ENCODE measurements around the gene NLK. TPM values are rescaled to one million over a fixed set of nuclear protein-coding genes. Genes with fewer than 3 reads are reported as not detected.

The NLK gene
- total RNA-seq, 1 donor from 2014 or later: 30.6 TPM

GRCh38 chr17:28112606-28113005 lies 70.1 kb downstream of the NLK start:
- FAIRE-seq: no peak
- Histone ChIP-seq H3K27me3 (ENCODE audit: insufficient read depth, low read length) (no peaks in the 10 kb centered on the region), H3K27ac (ENCODE audit: low read depth, low read length) (no peak overlapping the region), H3K4me3 (ENCODE audit: insufficient read depth, low read depth, low read length) (no peak overlapping the region), H3K36me3 (ENCODE audit: insufficient read depth, low read length) (no peaks in the 10 kb centered on the region), H4K20me1 (ENCODE audit: insufficient read depth, low read length) (peaks cover 53% of the 10 kb centered on the region), H3K79me2 (ENCODE audit: insufficient read depth, low read length) (peaks cover 82% of the 10 kb centered on the region), H2AFZ (ENCODE audit: low read depth, low read length) (no peak overlapping the region), H3K9me3 (ENCODE audit: insufficient read depth, low read depth, low read length) (no peaks in the 10 kb centered on the region), H3K4me2 (ENCODE audit: low read length) (no peak overlapping the region), H3K9ac (ENCODE audit: low read length) (no peak overlapping the region), H3K4me1 (ENCODE audit: insufficient read depth, low read length) (peaks cover 5% of the 10 kb centered on the region)
- Mint-ChIP-seq H3K4me1 (ENCODE audit: low read depth, unreplicated experiment) (peaks cover 20% of the 10 kb centered on the region), H3K9me3 (ENCODE audit: unreplicated experiment) (no peaks in the 10 kb centered on the region), H3K27me3 (ENCODE audit: low read depth, unreplicated experiment) (no peaks in the 10 kb centered on the region), H3K4me3 (ENCODE audit: unreplicated experiment) (no peak overlapping the region), H3K27ac (ENCODE audit: unreplicated experiment) (peak overlapping the region; percentile 53), H3K36me3 (ENCODE audit: low read depth, unreplicated experiment) (peaks cover 2% of the 10 kb centered on the region)
- DNase-seq (ENCODE audit: low read depth): peak; percentile 7
- TF ChIP-seq, protein P1, sequence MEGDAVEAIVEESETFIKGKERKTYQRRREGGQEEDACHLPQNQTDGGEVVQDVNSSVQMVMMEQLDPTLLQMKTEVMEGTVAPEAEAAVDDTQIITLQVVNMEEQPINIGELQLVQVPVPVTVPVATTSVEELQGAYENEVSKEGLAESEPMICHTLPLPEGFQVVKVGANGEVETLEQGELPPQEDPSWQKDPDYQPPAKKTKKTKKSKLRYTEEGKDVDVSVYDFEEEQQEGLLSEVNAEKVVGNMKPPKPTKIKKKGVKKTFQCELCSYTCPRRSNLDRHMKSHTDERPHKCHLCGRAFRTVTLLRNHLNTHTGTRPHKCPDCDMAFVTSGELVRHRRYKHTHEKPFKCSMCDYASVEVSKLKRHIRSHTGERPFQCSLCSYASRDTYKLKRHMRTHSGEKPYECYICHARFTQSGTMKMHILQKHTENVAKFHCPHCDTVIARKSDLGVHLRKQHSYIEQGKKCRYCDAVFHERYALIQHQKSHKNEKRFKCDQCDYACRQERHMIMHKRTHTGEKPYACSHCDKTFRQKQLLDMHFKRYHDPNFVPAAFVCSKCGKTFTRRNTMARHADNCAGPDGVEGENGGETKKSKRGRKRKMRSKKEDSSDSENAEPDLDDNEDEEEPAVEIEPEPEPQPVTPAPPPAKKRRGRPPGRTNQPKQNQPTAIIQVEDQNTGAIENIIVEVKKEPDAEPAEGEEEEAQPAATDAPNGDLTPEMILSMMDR (IDR thresholded peaks at IDR 0.05; ENCODE audit: insufficient read depth, low read depth, low read length): no peak

DNA sequence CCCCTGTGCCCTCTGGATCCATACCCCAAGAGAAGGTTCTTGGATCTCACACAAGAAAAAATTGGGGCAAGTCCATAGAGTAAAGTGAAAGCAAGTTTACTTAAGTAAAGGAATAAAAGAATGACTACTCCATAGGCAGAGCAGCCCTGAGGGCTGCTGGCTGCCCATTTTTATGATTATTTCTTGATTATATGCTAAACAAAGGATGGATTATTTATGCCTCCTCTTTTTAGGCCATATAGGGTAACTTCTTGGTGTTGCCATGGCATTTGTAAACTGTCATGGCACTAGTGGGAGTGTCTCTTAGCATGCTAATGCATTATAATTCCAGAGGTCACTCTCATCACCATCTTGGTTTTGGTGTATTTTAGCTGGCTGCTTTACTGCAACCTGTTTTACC lies 70.8 kb downstream of the NLK start:
- no peak overlapping the region for H3K4me3 Mint-ChIP-seq (ENCODE audit: unreplicated experiment)
- no peaks in the 10 kb centered on the region for H3K36me3 ChIP-seq (ENCODE audit: insufficient read depth, low read length)
- no peak for FAIRE-seq
- peaks cover 5% of the 10 kb centered on the region for H3K4me1 ChIP-seq (ENCODE audit: insufficient read depth, low read length)
- no peaks in the 10 kb centered on the region for H3K9me3 Mint-ChIP-seq (ENCODE audit: unreplicated experiment)
- no peaks in the 10 kb centered on the region for H3K9me3 ChIP-seq (ENCODE audit: insufficient read depth, low read depth, low read length)
- H3K27me3 ChIP-seq (ENCODE audit: insufficient read depth, low read length): no peaks in the 10 kb centered on the region
- peaks cover 21% of the 10 kb centered on the region for H3K4me1 Mint-ChIP-seq (ENCODE audit: low read depth, unreplicated experiment)
- H3K4me2 ChIP-seq (ENCODE audit: low read length): no peak overlapping the region
- no peak for DNase-seq (ENCODE audit: low read depth)
- H3K27me3 Mint-ChIP-seq (ENCODE audit: low read depth, unreplicated experiment): no peaks in the 10 kb centered on the region
- TF ChIP-seq, protein P1 (IDR thresholded peaks at IDR 0.05; ENCODE audit: insufficient read depth, low read depth, low read length): no peak
- TF ChIP-seq EZH2 (IDR thresholded peaks at IDR 0.05; ENCODE audit: insufficient read depth, low read length): no peak
- no peak overlapping the region for H2AFZ ChIP-seq (ENCODE audit: low read depth, low read length)
- H3K9ac ChIP-seq (ENCODE audit: low read length): no peak overlapping the region
- H3K4me3 ChIP-seq (ENCODE audit: insufficient read depth, low read depth, low read length): no peak overlapping the region
- peaks cover 57% of the 10 kb centered on the region for H4K20me1 ChIP-seq (ENCODE audit: insufficient read depth, low read length)
- no peak overlapping the region for H3K27ac ChIP-seq (ENCODE audit: low read depth, low read length)
- H3K27ac Mint-ChIP-seq (ENCODE audit: unreplicated experiment): no peak overlapping the region
- H3K36me3 Mint-ChIP-seq (ENCODE audit: low read depth, unreplicated experiment): peaks cover 2% of the 10 kb centered on the region
- H3K79me2 ChIP-seq (ENCODE audit: insufficient read depth, low read length): peaks cover 77% of the 10 kb centered on the region

DNA sequence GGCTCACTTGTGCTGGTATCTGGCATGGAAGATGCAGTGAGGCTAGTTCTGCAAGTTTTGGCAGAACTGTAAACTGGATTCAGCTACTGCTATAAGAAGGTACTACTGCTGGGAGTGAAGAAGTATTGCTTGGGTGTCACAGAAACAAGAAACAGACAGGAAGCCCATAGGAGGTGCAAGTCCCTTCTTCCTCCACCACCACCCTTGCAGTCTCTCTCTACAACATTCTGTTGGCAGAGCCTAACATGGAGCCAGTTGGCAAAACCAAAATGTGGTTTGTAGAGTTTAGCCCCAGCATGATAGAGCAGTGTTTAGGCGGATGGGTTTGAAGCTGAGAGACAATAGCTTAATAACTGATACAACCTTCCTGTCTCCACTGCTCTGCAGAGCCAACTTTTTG lies 72.6 kb downstream of the NLK start:
- no peaks in the 10 kb centered on the region for H3K9me3 ChIP-seq (ENCODE audit: insufficient read depth, low read depth, low read length)
- peaks cover 83% of the 10 kb centered on the region for H3K79me2 ChIP-seq (ENCODE audit: insufficient read depth, low read length)
- Mint-ChIP-seq H3K4me3 (ENCODE audit: unreplicated experiment) (no peak overlapping the region), H3K9me3 (ENCODE audit: unreplicated experiment) (no peaks in the 10 kb centered on the region), H3K4me1 (ENCODE audit: low read depth, unreplicated experiment) (peaks cover 33% of the 10 kb centered on the region), H3K27ac (ENCODE audit: unreplicated experiment) (no peak overlapping the region), H3K36me3 (ENCODE audit: low read depth, unreplicated experiment) (peaks cover 2% of the 10 kb centered on the region), H3K27me3 (ENCODE audit: low read depth, unreplicated experiment) (no peaks in the 10 kb centered on the region)
- no peaks in the 10 kb centered on the region for H3K27me3 ChIP-seq (ENCODE audit: insufficient read depth, low read length)
- H3K4me2 ChIP-seq (ENCODE audit: low read length): no peak overlapping the region
- TF ChIP-seq, protein P1 (IDR thresholded peaks at IDR 0.05; ENCODE audit: insufficient read depth, low read depth, low read length): no peak
- no peak for TF ChIP-seq EZH2 (IDR thresholded peaks at IDR 0.05; ENCODE audit: insufficient read depth, low read length)
- no peak for DNase-seq (ENCODE audit: low read depth)
- no peaks in the 10 kb centered on the region for H3K36me3 ChIP-seq (ENCODE audit: insufficient read depth, low read length)
- H3K9ac ChIP-seq (ENCODE audit: low read length): no peak overlapping the region
- no peak for FAIRE-seq
- no peak overlapping the region for H2AFZ ChIP-seq (ENCODE audit: low read depth, low read length)
- peaks cover 74% of the 10 kb centered on the region for H4K20me1 ChIP-seq (ENCODE audit: insufficient read depth, low read length)
- no peak overlapping the region for H3K27ac ChIP-seq (ENCODE audit: low read depth, low read length)
- peaks cover 5% of the 10 kb centered on the region for H3K4me1 ChIP-seq (ENCODE audit: insufficient read depth, low read length)
- no peak overlapping the region for H3K4me3 ChIP-seq (ENCODE audit: insufficient read depth, low read depth, low read length)

Measured in astrocyte (in vitro differentiated cells and primary cell).